ENCODE measurements around the gene ESR1.

- TF ChIP-seq CTCF (IDR thresholded peaks at IDR 0.05; ENCODE audit: insufficient read depth, low read depth, low read length) (no peak), EZH2 (IDR thresholded peaks at IDR 0.05; ENCODE audit: insufficient read depth, low read length) (no peak)
Observed at GRCh38 chr6:152078804-152079203, 271.3 kb downstream of the ESR1 start.
